ENCODE data around the gene CPD. TPM values are rescaled to one million over a fixed set of nuclear protein-coding genes. Genes with fewer than 3 reads are reported as not detected.
A peak's percentile ranks its signal among the peaks of the same experiment; 100 is the strongest.

Gene CPD
- polyA plus RNA-seq, 2 of the 4 experiments (the other 2 are of a cell fraction), result 22.4 to 83.3 TPM

- no peak for TF ChIP-seq MAX (IDR thresholded peaks at IDR 0.05)
- TF ChIP-seq EP300 (IDR thresholded peaks at IDR 0.05), result no peak
- no peak for TF ChIP-seq CBX2 (IDR thresholded peaks at IDR 0.05; ENCODE audit: borderline replicate concordance, low read depth)
- no peak for TF ChIP-seq ATOH8 (CRISPR knock-in tag; IDR thresholded peaks at IDR 0.05; ENCODE audit: low read depth)
- TF ChIP-seq EHF (CRISPR knock-in tag; IDR thresholded peaks at IDR 0.05), result no peak
- no peak for TF ChIP-seq ZSCAN20 (CRISPR knock-in tag; IDR thresholded peaks at IDR 0.05)
- TF ChIP-seq JUNB (IDR thresholded peaks at IDR 0.05), result no peak
- no peak for TF ChIP-seq FOXS1 (CRISPR knock-in tag; IDR thresholded peaks at IDR 0.05)
- no peak for TF ChIP-seq CHD4 (IDR thresholded peaks at IDR 0.05; ENCODE audit: borderline replicate concordance)
- Histone ChIP-seq H3K9me3 (no peaks in the 10 kb centered on the region), H3K4me1 (peaks cover 44% of the 10 kb centered on the region), H3K4me2 (no peak overlapping the region), H3K27ac (no peak overlapping the region), H3K4me3 (no peak overlapping the region)
- WGBS (ENCODE audit: missing lambda C conversion rate), result 75% methylated on average over 6 of the region's 6 CpGs
- ATAC-seq (peak in 1 of 2 experiments; percentile 64; a peak in 3 of 6 replicates), DNase-seq (ENCODE audit: low read depth in 1 of 2, low spot score in 1 of 2) (no peak), FAIRE-seq (no peak)
- ChIA-PET POLR2A (interaction anchor here (0.7 to 1.0 kb wide), 2 partner anchors 11 to 17 kb away, joined by 3 read pairs; no protein-coding TSS in a partner anchor), CTCF (interaction anchor here (0.9 to 1.6 kb wide), 4 partner anchors 9 to 54 kb away, joined by 3 to 4 read pairs (median 3); no protein-coding TSS in a partner anchor)
These were observed 15.5 kb downstream of the CPD start for GRCh38 chr17:30393911-30394867.

GRCh38 chr17:30395398-30396022, 16.8 kb downstream of the CPD start:
- Histone ChIP-seq H3K4me3 (no peak overlapping the region; the same call in 2 of the 3 replicates), H3K27ac (peak overlapping the region in 1 of 2 experiments; percentile 6; a peak in 1 of 6 replicates), H3K4me1 (peaks cover 33% of the 10 kb centered on the region), H3K9me3 (no peaks in the 10 kb centered on the region), H3K4me2 (peak overlapping the region; percentile 60)
- WGBS (ENCODE audit: missing lambda C conversion rate), result 13% methylated on average over 2 of the region's 2 CpGs
- no peak for DNase-seq (ENCODE audit: low read depth in 1 of 2, low spot score in 1 of 2)
- peak; percentile 59 for FAIRE-seq
- ChIA-PET POLR2A (interaction anchor here (0.7 kb wide), 1 partner anchor 17 kb away, joined by 4 read pairs; no protein-coding TSS in a partner anchor), CTCF (interaction anchor here (0.6 to 2.2 kb wide), 4 partner anchors 54 to 82 kb away, joined by 3 to 6 read pairs (median 3); partner anchors contain the start of gene GOSR1)
- ATAC-seq, result peak in 1 of 2 experiments; percentile 42; a peak in 1 of 6 replicates
- no peak for TF ChIP-seq SREBF2 (IDR thresholded peaks at IDR 0.05)
- TF ChIP-seq PHF8 (IDR thresholded peaks at IDR 0.05; ENCODE audit: borderline replicate concordance, low read depth), result no peak
- no peak for TF ChIP-seq HMGXB4 (CRISPR knock-in tag; IDR thresholded peaks at IDR 0.05; ENCODE audit: borderline replicate concordance)
- TF ChIP-seq E2F6 (IDR thresholded peaks at IDR 0.05; ENCODE audit: borderline replicate concordance, low read depth), result no peak
- TF ChIP-seq EHMT2 (IDR thresholded peaks at IDR 0.05; ENCODE audit: low read depth), result no peak
- no peak for TF ChIP-seq RARB (CRISPR knock-in tag; IDR thresholded peaks at IDR 0.05)
- TF ChIP-seq FOSL2 (IDR thresholded peaks at IDR 0.05), result no peak
- TF ChIP-seq FOSL2 (CRISPR knock-in tag; IDR thresholded peaks at IDR 0.05), result no peak
- TF ChIP-seq ESRRA (IDR thresholded peaks at IDR 0.05; ENCODE audit: borderline replicate concordance, low read length), result no peak
- TF ChIP-seq REST (IDR thresholded peaks at IDR 0.05), result no peak
- no peak for TF ChIP-seq JUN (IDR thresholded peaks at IDR 0.05)
- TF ChIP-seq USF2 (IDR thresholded peaks at IDR 0.05), result no peak
- no peak for TF ChIP-seq ZNF302 (CRISPR knock-in tag; IDR thresholded peaks at IDR 0.05)
